RPMI7951 (cell line): Measurements from ENCODE around the gene HSPA2. TPM values are rescaled to one million over a fixed set of nuclear protein-coding genes. Genes with fewer than 3 reads are reported as not detected.
A peak's percentile ranks its signal among the peaks of the same experiment; 100 is the strongest.
"Not testable (repeated sequence)": the region's sequence is repeated elsewhere in the genome, so short reads cannot be mapped to it uniquely, and the experiment has no call there.

ENCODE experiments used
- DNase-seq: peaks from one replicate; pipeline ENCODE4 v3.0.0-alpha.2; 2012; ENCODE audit warnings: low read depth
- total RNA-seq: library from RNA; depleted of rRNA; stranded (reverse); fragments of >200 nt; shearing (Covaris generic); gene quantifications from 2 replicates; pipeline ENCODE4 v1.2.3, GENCODE V29; 2014

Gene HSPA2
- total RNA-seq, 1 experiment from 2014 or later: 10.0 TPM

DNA sequence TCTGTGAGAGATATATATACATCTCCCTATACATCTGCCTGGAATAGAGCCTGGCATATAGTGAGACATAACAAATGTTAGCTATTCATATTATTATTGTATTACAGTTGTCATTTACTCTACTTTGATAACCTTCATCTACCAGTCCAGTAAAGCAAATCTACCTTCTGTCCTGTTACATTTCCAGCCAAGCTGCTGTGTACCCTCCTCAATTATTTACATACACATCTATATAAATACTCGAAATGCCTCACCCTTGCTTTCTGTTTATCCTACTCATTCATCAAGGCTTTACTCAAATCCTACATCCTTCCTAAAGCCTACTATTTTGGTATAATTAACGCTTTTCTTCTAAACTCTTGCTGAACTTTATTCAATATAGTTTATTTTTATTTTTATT, 27.3 kb upstream of the HSPA2 start:
- DNase-seq: no peak

DNA sequence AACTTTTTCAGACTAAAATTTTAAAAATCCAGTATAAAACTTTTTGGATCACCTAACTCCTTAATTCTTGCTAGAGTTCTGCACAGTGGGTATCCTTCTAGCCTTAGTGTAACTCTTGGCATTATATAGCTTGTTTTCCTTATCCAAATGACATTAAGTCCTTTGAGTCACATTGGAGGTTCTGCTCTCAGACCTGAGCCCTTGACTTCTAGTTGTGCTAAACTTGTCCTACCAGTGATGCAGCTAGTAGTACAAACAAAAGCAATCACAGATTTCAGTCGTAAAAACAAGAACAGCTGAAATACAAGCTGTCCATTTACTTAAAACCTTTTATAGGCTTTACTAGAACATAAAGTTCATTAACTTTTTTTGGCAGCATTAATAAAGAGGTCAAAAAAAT, 25.5 kb upstream of the HSPA2 start:
- DNase-seq: no peak

DNA sequence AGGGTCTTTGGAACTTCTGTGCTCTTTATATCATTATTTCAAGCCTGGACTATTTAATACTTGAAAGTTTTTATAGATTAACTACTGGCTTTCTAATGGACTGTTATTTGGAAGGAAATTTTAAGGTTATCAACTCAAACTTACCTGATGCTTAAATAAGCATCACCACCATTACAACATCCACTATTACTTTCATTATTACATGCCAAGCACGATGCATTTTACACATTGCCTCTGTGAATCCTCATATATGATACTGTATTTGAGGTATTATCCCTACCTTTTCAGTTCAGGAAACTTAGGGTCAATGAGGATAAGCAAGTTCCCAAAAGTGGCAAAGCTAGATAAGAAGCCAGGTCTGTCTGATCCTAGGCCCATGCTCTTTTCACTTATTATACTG, 23.6 kb upstream of the HSPA2 start:
- no peak for DNase-seq

DNA sequence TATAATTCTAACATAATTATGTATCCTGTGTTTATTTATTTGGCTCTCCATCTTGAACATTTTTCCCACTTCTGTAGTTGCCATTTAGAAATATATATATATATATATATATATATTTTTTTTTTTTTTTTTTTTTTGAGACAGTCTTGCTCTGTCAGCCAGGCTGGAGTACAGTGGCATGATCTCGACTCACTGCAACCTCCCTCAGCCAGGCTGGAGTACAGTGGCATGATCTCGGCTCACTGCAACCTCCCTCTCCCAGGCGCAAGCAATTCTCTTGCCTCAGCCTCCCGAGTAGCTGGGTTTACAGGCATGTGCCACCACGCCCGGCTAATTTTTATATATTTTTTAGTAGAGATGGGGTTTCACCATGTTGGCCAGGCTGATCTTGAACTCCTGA, 22.9 kb upstream of the HSPA2 start:
- DNase-seq: not testable (repeated sequence)

DNA sequence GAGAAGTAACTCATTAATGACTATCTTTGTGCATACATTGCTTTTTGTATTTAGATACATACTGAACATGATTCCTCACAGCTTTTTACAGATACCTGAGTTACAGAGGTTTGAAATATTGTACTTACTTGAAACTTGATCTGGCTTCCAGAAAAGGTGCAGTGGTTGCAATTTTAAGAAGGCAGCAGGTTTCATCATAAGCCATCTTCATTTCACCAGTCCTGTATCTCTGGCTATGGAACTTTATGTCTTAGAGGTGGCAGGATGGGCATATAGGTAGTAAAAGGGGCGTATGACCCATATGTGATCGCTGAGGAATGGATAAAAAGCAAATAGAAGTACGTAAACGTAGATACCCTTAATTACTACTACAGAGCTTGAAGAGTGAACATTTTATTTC, 22.3 kb upstream of the HSPA2 start:
- DNase-seq: no peak

DNA sequence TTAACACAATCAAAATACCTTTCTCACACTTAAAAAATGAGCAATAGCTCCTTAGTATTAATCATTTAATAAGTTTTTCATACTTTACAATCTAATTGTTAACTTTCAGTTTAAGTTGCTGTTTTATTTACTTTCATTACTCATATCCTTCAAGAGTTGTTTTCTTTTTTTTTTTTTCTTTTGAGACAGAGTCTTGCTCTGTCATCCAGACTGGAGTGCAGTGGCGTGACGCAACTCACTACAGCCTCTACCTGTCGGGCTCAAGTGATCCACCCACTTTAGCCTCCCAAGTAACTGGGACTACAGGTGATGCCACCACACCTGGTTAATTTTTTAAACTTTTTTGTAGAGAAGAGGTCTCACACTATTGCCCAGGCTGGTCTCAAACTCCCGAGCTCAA, 19.8 kb upstream of the HSPA2 start:
- DNase-seq: no peak

DNA sequence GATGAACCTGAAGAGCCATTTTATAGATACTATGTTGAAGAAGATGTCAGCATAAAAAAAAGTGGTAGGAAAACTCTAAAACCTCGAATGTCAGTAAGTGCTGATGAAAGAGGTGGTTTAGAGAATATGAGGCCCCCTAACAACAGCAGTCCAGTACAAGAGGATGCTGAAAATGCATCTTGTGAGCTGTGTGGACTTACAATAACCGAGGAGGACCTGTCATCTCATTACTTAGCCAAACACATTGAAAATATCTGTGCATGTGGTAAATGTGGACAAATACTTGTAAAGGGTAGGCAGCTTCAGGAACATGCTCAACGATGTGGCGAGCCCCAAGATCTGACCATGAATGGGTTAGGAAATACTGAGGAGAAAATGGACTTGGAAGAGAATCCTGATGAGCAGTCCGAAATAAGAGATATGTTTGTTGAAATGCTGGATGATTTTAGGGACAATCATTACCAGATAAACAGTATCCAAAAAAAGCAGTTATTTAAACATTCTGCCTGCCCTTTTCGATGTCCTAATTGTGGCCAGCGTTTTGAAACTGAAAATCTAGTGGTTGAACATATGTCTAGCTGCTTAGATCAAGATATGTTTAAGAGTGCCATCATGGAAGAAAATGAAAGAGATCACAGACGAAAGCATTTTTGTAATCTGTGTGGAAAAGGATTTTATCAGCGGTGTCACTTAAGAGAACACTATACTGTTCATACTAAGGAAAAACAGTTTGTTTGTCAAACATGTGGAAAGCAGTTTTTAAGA, 17.8 kb upstream of the HSPA2 start:
- DNase-seq: no peak

DNA sequence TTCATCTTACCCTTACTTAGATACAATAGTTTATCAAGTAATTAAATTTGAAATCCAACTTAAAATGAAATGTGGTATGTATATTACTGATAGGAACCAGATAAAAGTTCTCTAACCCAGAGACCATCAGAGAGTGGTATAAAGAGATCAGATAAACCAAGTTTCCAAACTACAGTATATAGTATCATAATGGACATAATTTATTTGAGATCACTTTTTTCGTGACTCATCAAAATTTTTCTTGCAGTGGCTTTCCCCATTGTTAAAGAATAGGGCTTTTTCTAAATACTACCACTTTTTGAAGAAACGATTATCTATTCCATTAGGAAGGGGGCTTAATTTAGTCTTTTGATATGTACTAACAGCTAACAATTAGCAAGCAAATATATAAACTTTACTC, 15.2 kb upstream of the HSPA2 start:
- DNase-seq: no peak

DNA sequence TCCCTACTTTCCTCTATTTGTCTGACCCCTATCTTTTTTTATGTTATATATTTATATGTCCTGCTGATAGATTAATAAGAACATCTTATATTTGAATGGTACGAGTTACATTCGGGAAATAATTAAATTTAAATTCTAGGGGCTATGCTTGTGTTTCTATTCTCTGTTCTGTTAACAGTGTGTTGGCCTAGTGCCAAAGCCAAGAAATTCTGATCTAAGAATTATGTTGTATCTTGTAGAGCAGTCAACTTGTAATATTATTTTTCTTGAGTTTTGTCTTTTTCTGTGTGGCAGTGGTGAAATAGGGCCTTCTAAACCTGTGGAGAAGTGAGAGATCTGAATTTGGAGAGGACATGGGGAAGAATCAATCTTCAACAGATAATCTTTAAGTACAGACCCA, 9.0 kb upstream of the HSPA2 start:
- DNase-seq: no peak

DNA sequence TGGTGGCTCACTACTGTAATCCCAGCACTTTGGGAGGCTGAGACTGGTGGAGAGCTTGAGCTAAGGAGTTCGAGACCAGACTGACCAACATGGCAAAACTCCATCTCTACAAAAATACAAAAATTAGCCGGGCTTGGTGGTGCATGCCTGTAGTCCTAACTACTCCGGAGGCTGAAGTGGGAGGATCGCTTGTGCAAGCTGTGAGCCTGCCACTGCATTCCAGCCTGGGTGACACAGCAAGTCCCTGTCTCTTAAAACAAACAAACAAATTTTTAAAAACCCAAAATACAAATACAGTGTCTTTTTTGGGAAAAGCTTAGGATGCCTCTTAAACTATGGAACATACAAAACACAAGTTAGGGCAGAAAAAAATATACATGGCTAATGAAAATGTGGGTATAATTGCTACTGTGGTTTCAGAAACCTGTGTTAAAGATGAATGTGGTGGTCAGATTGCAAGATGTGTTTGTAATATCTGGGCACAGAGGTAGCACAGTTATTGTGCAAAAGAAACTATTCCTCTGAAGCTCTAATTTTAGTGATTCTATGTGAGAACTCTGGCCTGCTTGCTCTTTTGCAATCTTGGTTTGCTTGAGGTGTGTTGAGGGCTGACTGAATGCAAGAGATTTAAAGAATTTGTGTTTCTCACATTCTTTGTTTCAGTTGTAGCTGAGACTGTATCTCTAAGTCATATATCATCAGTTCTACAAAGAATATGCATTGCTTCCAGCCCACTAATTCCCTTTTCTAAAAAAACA, 3.9 kb upstream of the HSPA2 start:
- peak; percentile 9 for DNase-seq

DNA sequence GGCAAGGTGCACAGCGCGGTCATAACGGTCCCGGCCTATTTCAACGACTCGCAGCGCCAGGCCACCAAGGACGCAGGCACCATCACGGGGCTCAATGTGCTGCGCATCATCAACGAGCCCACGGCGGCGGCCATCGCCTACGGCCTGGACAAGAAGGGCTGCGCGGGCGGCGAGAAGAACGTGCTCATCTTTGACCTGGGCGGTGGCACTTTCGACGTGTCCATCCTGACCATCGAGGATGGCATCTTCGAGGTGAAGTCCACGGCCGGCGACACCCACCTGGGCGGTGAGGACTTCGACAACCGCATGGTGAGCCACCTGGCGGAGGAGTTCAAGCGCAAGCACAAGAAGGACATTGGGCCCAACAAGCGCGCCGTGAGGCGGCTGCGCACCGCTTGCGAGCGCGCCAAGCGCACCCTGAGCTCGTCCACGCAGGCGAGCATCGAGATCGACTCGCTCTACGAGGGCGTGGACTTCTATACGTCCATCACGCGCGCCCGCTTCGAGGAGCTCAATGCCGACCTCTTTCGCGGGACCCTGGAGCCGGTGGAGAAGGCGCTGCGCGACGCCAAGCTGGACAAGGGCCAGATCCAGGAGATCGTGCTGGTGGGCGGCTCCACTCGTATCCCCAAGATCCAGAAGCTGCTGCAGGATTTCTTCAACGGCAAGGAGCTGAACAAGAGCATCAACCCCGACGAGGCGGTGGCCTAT, 875 bp downstream of the HSPA2 start:
- DNase-seq: no peak

DNA sequence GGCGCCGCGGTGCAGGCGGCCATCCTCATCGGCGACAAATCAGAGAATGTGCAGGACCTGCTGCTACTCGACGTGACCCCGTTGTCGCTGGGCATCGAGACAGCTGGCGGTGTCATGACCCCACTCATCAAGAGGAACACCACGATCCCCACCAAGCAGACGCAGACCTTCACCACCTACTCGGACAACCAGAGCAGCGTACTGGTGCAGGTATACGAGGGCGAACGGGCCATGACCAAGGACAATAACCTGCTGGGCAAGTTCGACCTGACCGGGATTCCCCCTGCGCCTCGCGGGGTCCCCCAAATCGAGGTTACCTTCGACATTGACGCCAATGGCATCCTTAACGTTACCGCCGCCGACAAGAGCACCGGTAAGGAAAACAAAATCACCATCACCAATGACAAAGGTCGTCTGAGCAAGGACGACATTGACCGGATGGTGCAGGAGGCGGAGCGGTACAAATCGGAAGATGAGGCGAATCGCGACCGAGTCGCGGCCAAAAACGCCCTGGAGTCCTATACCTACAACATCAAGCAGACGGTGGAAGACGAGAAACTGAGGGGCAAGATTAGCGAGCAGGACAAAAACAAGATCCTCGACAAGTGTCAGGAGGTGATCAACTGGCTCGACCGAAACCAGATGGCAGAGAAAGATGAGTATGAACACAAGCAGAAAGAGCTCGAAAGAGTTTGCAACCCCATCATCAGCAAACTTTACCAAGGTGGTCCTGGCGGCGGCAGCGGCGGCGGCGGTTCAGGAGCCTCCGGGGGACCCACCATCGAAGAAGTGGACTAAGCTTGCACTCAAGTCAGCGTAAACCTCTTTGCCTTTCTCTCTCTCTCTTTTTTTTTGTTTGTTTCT, 1.7 kb downstream of the HSPA2 start:
- no peak for DNase-seq

DNA sequence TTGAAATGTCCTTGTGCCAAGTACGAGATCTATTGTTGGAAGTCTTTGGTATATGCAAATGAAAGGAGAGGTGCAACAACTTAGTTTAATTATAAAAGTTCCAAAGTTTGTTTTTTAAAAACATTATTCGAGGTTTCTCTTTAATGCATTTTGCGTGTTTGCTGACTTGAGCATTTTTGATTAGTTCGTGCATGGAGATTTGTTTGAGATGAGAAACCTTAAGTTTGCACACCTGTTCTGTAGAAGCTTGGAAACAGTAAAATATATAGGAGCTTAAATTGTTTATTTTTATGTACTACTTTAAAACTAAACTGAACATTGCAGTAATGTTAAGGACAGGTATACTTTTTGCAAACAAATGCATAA, 2.3 kb downstream of the HSPA2 start:
- DNase-seq: no peak

DNA sequence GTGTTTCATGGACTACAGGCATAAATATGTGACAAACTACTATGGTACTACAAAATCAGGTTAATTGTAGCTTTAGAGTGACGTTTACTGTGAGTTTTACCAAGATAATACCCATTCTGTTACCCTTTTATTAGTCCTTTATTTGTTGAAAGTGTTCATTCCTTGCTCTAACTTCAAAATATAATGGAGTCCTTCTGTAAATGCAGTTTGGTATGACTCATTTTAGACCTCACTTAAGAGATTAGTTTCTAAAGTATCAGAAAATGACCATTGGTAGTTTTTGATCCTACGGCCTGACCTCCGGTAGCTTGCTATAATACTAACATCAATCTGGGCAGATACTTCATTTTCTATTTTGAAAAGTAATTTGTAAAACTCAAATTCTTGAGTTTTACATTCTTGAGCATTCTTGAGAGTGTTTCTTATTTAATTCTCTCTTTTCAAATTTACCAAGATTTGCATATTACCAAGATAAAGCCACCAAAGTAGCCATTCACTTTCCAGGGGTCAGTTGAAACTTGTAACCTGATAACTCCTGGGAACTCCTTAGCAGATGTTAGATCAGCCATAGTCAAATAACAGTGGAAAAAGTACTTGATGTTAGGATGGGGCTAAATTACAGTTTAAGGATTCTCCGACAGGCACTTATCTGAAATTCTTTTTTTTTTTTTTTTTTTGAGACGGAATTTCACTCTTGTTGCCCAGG, 4.2 kb downstream of the HSPA2 start:
- DNase-seq: no peak

DNA sequence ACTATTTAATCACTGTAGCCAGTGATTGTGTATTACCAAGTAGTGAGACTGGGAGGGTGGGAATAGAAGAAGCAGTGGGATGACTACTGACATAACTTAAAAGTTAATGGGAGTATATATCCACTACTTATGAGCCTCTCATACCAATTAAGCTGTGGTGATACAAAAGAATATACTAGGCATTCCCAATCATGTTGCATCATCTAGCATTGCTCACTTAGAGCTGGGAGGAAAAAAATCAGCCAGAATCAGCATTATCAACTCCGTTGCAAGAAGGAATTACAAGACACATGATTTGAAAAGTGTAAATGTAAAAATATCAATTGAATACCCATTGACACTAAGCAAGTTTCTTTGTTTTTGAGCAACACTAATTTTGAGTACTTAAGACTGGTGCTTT, 8.5 kb downstream of the HSPA2 start:
- no peak for DNase-seq

DNA sequence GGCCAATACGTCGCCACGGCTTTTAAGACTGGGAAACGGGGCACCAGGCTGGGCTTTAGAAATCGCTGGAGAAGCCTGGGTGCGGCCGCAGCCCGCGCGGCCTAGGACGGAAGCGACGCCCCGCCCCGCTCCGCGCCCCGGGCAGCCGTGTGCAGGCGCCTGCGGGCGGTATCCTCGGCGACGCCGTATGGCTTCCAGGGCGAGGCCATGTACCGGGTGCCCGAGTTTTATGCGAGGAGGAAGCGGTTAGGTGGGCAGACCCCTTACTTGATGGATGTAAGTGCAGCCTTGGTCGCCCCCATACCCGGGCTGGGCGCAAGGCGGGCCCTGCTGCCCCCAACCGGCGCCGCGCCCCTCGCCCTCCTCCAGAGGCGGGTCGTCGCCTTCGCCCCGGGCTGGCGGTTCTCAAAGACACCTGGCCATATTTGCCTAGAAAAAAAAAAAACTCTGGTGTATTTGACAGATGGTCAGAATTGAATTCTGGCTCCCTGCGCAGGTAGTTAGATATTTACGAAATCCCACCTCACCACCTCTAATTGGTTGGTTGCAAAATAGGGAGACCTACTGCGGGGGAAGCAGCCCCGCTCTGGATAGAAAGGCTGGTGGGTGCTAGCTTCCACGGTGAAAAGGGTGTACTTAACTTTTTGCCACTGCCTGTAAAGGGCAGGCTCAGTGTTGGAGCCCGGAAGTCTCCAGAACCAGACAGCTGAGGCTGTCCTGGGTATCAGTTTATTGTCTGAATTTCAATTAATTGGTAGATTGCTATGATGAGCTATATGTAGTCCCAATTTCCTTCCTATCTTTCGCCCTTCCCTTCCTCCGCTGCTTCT, 9.5 kb downstream of the HSPA2 start, which contains the start of gene PPP1R36:
Gene PPP1R36, plus strand, starts transcription at position 171 of the 830 bp plus-strand sequence. Its CDS starts 37 bp downstream, at position 208.
- DNase-seq: peak; percentile 31

DNA sequence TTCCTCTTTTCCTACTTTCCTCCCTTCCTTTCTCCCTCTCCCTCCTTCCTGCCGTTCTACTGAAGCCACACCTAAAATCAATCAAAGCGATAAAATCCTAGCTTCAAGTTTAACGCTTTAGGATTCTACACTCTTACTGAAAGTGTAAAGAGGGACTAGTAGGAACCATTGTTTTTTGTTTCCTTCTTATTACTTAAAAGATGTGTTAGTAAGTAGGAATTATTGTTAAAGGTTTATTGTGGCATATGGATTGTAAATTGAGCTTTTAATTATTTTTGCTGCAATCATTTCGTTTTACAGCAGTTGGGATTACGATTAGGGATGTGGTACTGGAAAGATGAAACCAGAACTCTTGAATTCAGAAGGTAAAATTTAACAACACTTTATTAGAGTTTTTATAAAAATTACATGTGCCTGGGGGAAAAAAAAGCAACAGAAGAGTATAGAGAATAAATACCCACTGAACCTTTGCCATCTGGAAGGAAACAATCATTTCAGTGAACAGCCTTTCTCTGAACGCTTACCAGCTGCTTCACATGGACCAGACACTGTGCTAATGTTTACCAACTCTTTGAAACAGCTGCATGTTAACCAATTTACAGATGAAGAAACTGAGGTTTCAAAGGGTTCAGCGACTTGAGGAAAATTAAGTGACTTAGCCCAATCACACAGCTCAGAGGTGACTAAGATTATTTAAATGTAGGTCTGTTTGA, 10.2 kb downstream of the HSPA2 start:
- DNase-seq: no peak

DNA sequence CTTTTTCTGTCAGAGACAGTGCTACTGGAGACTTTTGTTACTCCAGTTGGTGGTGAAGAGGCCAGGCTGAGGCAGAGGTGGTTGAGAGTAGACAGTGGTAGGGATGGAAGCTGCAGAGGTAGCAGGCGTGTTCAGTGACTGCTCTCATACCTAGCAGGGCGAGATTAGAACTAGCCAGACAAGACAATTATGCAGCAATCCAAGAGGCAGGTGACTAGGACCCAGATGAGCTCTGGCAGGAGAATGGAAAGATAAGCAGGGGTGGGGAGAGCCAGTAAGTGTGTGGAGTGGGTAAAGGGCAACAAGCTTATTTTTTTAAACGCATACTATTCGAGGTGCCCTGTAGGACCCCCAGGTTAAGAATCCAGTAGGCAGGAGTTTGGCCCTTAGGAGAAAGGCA, 14.0 kb downstream of the HSPA2 start:
- DNase-seq: no peak

DNA sequence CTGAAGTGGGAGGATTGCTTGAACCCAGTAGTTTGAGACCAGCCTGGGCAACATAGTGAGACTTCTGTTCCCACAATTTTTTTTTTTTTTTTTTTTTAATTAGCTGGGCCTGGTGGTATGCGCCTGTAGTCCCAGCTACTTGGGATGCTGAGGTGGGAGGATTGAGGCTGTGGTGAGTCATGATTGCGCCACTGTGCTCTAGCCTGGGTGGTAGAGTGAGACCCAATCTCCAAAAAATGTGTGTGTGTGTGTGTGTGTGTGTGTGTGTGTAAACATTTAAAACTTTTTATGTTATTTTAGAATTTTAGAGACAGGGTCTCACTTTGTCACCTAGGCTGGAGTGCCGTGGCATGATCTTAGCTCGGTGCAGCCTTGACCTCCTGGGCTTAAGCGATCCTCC, 16.0 kb downstream of the HSPA2 start:
- peak; percentile 75 for DNase-seq

DNA sequence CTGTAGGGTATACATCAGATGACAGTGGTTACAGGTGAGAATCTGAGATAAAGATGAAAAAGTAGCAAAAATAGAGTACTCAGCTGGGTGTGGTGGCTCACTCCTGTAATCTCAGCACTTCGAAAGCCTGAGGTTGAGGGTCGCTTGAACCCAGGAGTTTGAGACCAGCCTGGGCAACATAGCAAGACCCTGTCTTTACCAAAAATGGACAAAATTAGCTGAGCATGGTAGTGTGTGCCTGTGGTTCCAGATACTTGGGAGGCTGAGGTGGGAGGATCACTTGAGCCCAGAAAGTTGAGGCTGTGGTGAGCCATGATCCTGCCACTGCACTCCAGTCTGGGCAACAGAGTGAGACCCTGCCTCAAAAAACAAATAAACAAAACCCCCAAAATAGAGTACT, 17.7 kb downstream of the HSPA2 start:
- not testable (repeated sequence) for DNase-seq
